GM18511 (cell line): ENCODE measurements around the gene MRGPRX3.
"Not testable (repeated sequence)": the region's sequence is repeated elsewhere in the genome, so short reads cannot be mapped to it uniquely, and the experiment has no call there.

Source experiments
- ATAC-seq: cut with Tn5 transposase; IDR thresholded peaks from one replicate; pipeline ENCODE4 v1.9.1; 2021; ENCODE audit warnings: mild to moderate bottlenecking, moderate library complexity; ENCODE audit not compliant: unreplicated experiment

The MRGPRX3 gene

DNA sequence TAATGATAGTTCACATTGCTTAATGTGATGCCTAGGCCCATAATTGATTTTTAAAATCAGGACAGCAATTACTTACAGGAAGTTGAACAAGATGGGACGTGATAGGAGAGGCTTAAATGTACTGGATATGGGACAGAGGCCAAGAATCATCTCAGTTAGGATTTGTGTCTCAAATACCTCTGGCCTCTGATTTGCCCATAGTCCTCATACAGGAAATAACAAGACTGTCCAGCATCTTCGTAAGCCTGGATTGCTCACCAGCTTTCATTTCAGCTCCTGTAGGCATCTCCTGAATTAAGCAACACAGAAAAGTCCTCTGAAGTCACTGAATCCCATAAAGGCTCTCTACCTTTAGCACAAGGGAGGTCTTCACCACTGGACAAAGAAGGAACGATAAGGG lies at the start of gene MRGPRX3:
TSS of gene MRGPRX3 (plus strand) at position 231 of the 400 bp plus-strand sequence. CDS start 4,632 bp downstream, outside the sequence.
- no peak for ATAC-seq

DNA sequence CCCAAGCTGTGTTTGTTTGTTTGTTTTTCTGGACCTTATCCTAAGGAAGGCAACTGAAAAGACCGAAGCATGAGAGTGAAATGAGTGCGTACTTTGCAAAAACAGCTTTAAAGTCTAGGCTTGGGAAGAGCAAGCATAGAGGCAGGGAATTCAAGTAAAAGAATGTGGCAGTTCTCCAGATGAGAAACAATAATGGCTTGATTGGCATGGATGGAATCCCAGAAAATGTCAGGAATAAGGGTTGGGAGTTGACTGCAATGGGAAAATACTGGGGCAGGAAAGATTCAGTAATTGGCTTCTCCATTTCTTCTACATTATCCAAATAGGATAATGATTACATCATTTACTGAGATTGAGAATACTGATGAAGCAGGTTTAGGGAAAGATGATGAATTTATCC lies 44.0 kb upstream of the MRGPRX3 start:
- ATAC-seq: no peak

- no peak for ATAC-seq
These were observed 43.4 kb upstream of the MRGPRX3 start for GRCh38 chr11:18088966-18089365.

DNA sequence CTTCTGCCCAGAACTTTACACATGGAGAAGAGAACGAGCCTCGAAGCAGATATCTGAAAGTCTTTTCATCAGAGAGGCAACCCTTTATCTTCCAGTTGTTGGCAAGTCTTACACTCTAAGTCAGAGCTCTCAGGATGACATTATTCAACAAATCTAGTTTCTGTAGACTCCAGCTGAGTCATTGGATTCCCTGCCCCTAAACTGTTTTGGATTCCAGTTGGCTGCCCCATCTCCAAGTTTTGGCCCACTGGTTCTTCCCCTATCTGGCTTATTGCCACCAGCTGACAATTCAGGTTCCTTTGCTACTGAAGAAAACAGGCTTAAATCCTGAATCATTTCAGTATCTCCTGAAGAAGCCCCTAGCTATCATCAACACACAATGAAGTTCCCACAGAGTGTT lies 40.6 kb upstream of the MRGPRX3 start:
- ATAC-seq: no peak

- no peak for ATAC-seq
These were observed 38.4 kb upstream of the MRGPRX3 start for GRCh38 chr11:18093959-18094358.

- ATAC-seq: no peak
These were observed 31.3 kb upstream of the MRGPRX3 start for GRCh38 chr11:18100926-18101656.

DNA sequence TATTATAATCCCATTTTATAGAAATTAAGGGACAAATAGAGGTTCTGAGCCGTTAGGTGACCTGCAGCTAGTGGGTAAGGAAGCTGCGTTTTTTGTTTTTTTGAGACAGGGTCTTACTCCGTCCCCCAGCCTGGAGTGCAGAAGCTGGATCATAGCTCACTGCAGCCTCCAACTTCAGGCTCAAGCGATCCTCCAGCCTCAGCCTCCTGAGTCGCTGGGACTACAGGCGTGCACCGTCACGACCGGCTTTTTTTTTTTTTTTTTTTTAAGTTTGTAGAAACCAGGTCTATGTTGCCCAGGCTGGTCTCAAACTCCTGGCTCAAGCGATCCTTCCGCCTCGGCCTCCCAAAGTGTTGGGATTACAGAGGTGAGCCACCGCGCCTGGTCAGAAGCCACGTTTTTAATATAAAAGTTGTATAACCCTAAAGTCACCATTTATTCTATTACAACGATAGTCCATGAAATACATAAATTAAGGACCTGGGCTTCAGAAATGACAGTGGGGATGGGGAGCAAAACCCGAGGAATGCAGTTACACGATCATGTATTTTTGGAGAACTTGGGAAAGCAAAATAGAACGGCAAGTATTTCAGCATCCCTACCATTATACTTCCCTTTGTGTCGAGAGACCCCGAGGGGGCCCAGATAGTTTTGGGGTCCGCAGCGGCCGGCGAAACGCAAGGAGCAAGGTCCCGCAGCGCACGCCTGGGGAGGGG lies 27.1 kb upstream of the MRGPRX3 start:
- no peak for ATAC-seq

DNA sequence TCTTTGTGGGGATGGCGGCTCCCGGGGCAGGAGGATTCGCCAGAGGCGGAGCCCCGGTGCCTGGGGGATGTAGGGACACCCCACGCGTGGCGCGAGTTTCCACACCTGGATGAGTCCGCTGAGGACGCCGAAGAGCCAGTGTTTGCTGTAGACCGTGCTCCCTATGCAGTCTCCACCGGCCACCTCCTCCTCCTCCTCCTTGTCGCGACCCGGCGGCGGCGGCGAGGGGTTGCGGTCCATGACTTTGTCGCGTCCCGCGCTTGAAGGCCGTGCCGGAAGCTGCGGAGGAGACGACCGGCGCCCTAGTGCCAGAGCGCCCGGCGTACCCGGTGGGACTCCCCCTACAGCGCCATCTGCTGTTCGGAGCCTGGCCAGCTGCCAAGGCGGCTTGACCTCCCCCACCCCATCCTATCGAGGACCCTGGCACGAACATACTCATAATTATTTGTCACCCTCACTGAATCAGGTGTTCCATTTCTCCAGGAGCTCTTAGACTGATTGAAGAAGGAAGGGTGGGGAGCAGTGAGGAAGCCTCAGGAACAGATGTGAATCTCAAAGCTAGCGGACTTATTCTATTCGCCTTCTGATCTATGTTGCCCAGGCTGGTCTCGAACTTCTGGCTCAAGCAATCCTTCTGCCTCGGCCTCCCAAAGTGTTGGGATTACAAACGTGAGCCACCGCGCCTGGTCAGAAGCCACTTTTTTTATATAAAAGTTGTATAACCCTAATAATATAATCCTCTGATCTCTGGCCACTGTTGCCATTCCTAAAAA lies 26.4 kb upstream of the MRGPRX3 start, which contains the start of gene SAAL1:
TSS of gene SAAL1 (minus strand) at position 281 of the 773 bp plus-strand sequence. CDS start at position 240, 41 bp downstream.
- ATAC-seq: peak; percentile 97

- no peak for ATAC-seq
These were observed 25.7 kb upstream of the MRGPRX3 start for GRCh38 chr11:18106688-18107087.

DNA sequence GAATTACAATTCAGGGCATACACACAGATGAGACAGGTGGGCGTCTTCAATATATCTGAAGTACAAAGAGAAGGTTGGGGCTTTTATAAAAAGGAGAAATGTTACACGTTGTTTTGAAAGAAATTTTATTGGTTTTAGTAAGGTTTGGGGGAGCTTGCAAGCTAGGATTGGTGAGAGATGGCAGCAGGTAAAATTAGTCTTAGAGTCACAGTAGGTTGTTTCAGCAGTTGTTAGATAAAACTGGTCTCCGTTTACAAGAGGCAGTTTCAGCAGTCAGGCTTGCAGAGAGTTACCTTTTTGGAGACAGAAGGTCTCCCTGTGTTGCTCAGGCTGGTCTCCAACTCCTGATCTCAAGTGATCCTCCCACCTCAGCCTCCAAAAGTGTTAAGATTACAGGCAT lies 24.1 kb upstream of the MRGPRX3 start:
- ATAC-seq: no peak

DNA sequence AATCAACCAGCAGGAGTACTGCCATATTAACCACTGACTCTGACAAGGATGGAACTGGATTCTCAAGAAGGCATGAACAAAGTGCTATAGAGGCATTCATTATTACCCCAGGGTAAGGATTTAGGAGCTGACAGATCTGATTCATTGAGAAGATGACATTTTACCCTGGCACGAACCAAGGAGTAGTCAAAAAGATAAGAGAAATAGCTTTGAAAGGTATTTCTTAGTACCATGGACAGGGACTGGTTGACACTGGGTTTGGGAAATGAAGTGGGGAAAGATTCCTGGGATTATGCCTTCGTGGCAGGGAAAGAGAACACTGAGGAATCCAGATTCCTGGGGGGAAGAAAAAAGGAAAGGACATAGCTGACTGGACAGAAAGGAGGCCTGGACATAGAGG lies 21.4 kb upstream of the MRGPRX3 start:
- no peak for ATAC-seq

DNA sequence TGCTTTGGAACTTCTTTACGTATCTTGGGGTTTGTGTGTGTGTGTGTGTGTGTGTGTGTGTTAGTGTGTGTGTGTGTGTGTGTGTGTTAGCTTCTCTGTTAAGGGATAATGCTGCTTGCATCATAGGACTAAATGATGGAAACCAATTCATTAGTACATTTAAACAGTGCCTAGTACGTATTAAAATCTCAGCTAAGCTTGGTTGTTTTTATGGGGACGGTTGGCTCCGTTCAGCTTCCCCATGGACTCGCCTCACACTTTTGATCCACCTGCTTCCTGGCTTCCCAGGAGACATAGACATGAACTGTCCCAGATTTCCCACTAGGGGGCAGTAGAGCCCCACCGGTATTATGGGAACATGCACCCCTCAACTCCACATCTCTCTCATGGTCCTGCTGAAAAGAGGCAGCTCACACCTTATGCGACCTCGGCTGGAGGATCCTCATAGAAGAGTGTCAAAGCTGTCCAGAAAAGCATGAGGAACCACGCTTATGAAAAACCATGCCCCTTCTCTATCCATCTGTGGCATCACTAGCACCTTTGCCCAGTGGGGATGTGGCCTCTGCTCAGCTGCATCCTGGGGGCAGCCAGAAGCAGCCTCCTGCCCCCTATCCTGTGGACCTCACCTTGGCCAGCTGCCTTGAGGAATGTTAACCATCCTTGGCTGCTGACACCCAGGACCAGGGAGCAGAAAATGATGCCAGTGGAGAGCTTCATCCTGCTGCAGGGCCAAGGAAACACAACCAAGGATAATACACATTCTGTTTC lies 16.8 kb upstream of the MRGPRX3 start:
- ATAC-seq: peak; percentile 80

DNA sequence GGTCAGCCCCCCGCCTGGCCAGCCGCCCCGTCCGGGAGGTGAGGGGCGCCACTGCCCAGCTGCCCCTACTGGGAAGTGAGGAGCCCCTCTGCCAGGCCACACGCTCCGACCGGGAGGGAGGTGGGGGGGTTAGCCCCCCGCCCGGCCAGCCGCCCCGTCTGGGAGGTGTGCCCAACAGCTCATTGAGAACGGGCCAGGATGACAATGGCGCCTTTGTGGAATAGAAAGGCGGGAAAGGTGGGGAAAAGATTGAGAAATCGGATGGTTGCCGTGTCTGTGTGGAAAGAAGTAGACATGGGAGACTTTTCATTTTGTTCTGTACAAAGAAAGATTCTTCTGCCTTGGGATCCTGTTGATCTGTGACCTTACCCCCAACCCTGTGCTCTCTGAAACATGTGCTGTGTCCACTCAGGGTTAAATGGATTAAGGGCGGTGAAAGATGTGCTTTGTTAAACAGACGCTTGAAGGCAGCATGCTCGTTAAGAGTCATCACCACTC lies 11.0 kb upstream of the MRGPRX3 start:
- not testable (repeated sequence) for ATAC-seq

- not testable (repeated sequence) for ATAC-seq
These were observed 1.3 kb upstream of the MRGPRX3 start for GRCh38 chr11:18131115-18131514.

- no peak for ATAC-seq
These were observed 2.9 kb downstream of the MRGPRX3 start for GRCh38 chr11:18135308-18135707.

GRCh38 chr11:18137186-18137800 lies 4.9 kb downstream of the MRGPRX3 start:
- no peak for ATAC-seq

GRCh38 chr11:18140145-18140544 lies 7.8 kb downstream of the MRGPRX3 start:
- no peak for ATAC-seq

- ATAC-seq: no peak
These were observed 11.9 kb downstream of the MRGPRX3 start for GRCh38 chr11:18144243-18144642.

- ATAC-seq: no peak
These were observed 12.7 kb downstream of the MRGPRX3 start for GRCh38 chr11:18145025-18145424.

- no peak for ATAC-seq
These were observed 13.5 kb downstream of the MRGPRX3 start for GRCh38 chr11:18145837-18146236.
